Activated naive CD4-positive, alpha-beta T cell treated with anti-CD3 and anti-CD28 coated beads, Interleukin-2, amount 50 U/mL, for 24 hours (primary cell): Measurements from ENCODE around the gene NTF4.
A peak's percentile ranks its signal among the peaks of the same experiment; 100 is the strongest.
"Not testable (repeated sequence)": the region's sequence is repeated elsewhere in the genome, so short reads cannot be mapped to it uniquely, and the experiment has no call there.

ENCODE experiments used
- H3K27ac Mint-ChIP-seq: one replicate; pipeline ENCODE4 v1.8.0; 2021; ENCODE audit warnings: mild to moderate bottlenecking, mixed read lengths
- H3K27me3 Mint-ChIP-seq: one replicate; pipeline ENCODE4 v1.8.0; 2021; ENCODE audit warnings: mixed read lengths
- H3K36me3 Mint-ChIP-seq: one replicate; pipeline ENCODE4 v1.8.0; 2021; ENCODE audit warnings: mixed read lengths
- H3K4me1 Mint-ChIP-seq: one replicate; pipeline ENCODE4 v1.8.0; 2021; ENCODE audit warnings: mixed read lengths
- H3K4me3 Mint-ChIP-seq: one replicate; pipeline ENCODE4 v1.8.0; 2021; ENCODE audit warnings: mild to moderate bottlenecking, mixed read lengths
- H3K9me3 Mint-ChIP-seq: one replicate; pipeline ENCODE4 v1.8.0; 2021; ENCODE audit warnings: mixed read lengths

NTF4 gene

DNA sequence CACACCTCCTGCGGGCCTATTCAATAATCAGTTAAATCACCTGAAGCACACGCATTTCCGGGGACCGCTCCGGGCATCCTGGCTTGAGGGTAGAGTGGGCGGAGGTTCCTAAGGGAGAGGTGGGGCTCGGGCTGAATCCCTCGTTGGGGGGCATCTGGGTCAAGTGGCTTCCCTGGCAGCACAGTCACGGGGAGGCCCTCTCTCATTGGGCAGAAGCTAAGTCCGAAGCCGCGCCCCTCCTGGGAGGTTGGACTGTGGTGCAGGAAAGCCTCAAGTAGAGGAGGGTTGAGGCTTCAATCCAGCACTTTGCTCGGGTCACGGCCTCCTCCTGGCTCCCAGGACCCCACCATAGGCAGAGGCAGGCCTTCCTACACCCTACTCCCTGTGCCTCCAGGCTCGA is 21.1 kb downstream of the NTF4 start, which contains the start of gene CGB5:
TSS of gene CGB5 (plus strand) at position 301 of the 400 bp plus-strand sequence. CDS start 362 bp downstream, outside the sequence.
- H3K36me3 Mint-ChIP-seq, H3K4me3 Mint-ChIP-seq, H3K27me3 Mint-ChIP-seq, H3K27ac Mint-ChIP-seq, H3K4me1 Mint-ChIP-seq, H3K9me3 Mint-ChIP-seq: not testable (repeated sequence)

- H3K9me3 Mint-ChIP-seq, result not testable (repeated sequence)
Observed at GRCh38 chr19:49042666-49043065, 22.0 kb downstream of the NTF4 start.

DNA sequence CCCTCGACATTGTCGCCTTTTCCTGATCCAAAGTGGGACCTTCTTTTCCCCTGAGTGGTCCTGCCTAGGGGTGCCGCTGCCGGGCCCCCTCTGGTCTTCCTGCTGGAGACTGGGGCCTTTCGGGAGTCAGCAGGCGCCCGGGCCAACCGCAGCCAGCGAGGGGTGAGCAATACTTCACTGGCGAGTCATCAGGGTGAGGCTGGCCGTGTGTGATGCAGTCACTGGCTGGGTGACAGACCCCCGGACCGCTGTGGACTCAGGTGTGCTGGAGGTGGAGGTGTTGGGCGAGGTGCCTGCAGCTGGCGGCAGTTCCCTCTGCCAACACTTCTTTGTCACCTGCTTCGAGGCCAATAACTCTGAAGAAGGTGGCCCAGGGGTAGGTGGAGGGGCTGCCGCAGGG is 22.4 kb downstream of the NTF4 start:
- H3K9me3 Mint-ChIP-seq, result no peaks in the 10 kb centered on the region
- no peak overlapping the region for H3K4me3 Mint-ChIP-seq
- H3K27me3 Mint-ChIP-seq, result no peaks in the 10 kb centered on the region
- no peak overlapping the region for H3K27ac Mint-ChIP-seq
- no peaks in the 10 kb centered on the region for H3K36me3 Mint-ChIP-seq
- H3K4me1 Mint-ChIP-seq, result no peaks in the 10 kb centered on the region

More at GRCh38 chr19:49042666-49043065, 22.0 kb downstream of the NTF4 start:
- not testable (repeated sequence) for H3K27ac Mint-ChIP-seq, H3K4me3 Mint-ChIP-seq, H3K4me1 Mint-ChIP-seq, H3K27me3 Mint-ChIP-seq, H3K36me3 Mint-ChIP-seq

- H3K27ac Mint-ChIP-seq, H3K4me1 Mint-ChIP-seq, H3K27me3 Mint-ChIP-seq, H3K4me3 Mint-ChIP-seq, H3K36me3 Mint-ChIP-seq, H3K9me3 Mint-ChIP-seq: not testable (repeated sequence)
Observed at GRCh38 chr19:49039736-49040135, 24.9 kb downstream of the NTF4 start.

- H3K36me3 Mint-ChIP-seq, H3K27ac Mint-ChIP-seq, H3K27me3 Mint-ChIP-seq, H3K4me3 Mint-ChIP-seq, H3K4me1 Mint-ChIP-seq, H3K9me3 Mint-ChIP-seq: not testable (repeated sequence)
Observed at GRCh38 chr19:49038557-49039276, 25.9 kb downstream of the NTF4 start.

- H3K27me3 Mint-ChIP-seq, H3K4me1 Mint-ChIP-seq: not testable (repeated sequence)
Observed at GRCh38 chr19:49038111-49038510, 26.5 kb downstream of the NTF4 start.

GRCh38 chr19:49036815-49037214 is 27.8 kb downstream of the NTF4 start, which contains the start of gene CGB1:
Gene CGB1, minus strand, starts transcription at chr19:49036895. Its CDS starts 184 bp downstream, at chr19:49036711.
- H3K27ac Mint-ChIP-seq, H3K9me3 Mint-ChIP-seq: not testable (repeated sequence)

More at GRCh38 chr19:49038111-49038510, 26.5 kb downstream of the NTF4 start:
- not testable (repeated sequence) for H3K36me3 Mint-ChIP-seq, H3K9me3 Mint-ChIP-seq, H3K27ac Mint-ChIP-seq, H3K4me3 Mint-ChIP-seq

GRCh38 chr19:49031642-49032301 is 32.8 kb downstream of the NTF4 start, which contains the start of gene CGB2:
Gene CGB2, plus strand, starts transcription at chr19:49031890. Its CDS starts 206 bp downstream, at chr19:49032096.
- not testable (repeated sequence) for H3K4me3 Mint-ChIP-seq, H3K36me3 Mint-ChIP-seq, H3K9me3 Mint-ChIP-seq, H3K27me3 Mint-ChIP-seq, H3K4me1 Mint-ChIP-seq
- peak within 1 kb of the TSS; percentile 17 for H3K27ac Mint-ChIP-seq

More at GRCh38 chr19:49036815-49037214, 27.8 kb downstream of the NTF4 start, which contains the start of gene CGB1:
- not testable (repeated sequence) for H3K27me3 Mint-ChIP-seq, H3K36me3 Mint-ChIP-seq, H3K4me1 Mint-ChIP-seq, H3K4me3 Mint-ChIP-seq

DNA sequence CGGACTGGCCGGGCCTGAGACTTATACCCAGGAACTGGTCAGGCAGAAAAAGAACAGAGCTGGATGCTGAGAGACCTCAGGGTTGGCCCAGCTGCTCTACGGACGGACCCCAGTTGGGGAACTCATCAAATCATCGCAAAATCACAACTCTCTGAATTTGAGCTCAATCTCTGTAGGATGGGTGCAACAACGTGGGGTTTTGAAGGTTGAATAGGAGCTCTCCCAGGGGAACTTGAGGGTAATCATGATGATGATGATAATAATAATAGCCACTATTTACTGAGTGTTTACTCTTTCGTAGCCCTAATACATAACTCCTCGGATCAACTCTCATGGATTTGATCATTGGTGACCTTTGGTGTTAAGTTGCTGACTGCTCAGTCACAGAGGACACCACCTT is 34.3 kb downstream of the NTF4 start:
- not testable (repeated sequence) for H3K4me1 Mint-ChIP-seq, H3K27ac Mint-ChIP-seq, H3K36me3 Mint-ChIP-seq, H3K27me3 Mint-ChIP-seq, H3K4me3 Mint-ChIP-seq, H3K9me3 Mint-ChIP-seq

DNA sequence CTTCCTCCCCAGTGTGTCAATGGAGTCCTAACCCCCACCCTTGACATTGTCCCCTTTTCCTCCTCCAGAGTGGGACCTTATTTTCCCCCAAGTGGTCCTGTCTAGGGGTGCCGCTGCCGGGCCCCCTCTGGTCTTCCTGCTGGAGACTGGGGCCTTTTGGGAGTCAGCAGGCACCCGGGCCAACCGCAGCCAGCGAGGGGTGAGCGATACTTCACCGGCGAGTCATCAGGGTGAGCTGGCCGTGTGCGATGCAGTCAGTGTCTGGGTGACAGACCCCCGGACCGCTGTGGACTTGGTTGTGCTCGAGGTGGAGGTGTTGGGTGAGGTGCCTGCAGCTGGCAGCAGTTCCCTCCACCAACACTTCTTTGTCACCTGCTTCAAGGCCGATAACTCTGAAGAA is 34.9 kb downstream of the NTF4 start:
- H3K27me3 Mint-ChIP-seq, H3K27ac Mint-ChIP-seq, H3K36me3 Mint-ChIP-seq, H3K9me3 Mint-ChIP-seq, H3K4me1 Mint-ChIP-seq, H3K4me3 Mint-ChIP-seq: not testable (repeated sequence)

DNA sequence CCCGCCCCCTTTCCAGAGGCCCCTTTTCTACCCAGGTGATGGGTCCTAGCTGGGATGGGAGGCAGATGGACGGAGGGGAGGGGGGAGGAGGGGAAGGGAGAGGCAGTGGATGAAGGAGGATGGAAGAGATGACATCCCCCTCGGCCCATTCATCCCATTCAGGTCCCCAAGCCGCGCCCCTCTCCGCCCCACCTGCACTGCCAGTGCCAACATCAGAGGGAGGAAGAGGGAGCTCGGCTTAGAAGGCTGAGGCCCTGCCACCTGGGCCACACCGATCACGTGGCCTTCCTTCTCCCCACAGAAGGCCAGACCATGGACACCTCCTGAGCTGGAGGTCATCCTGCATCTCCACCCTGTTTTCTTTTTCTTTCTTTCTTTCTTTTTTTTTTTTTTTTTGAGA is 35.9 kb downstream of the NTF4 start:
- H3K27me3 Mint-ChIP-seq, H3K27ac Mint-ChIP-seq, H3K36me3 Mint-ChIP-seq, H3K4me3 Mint-ChIP-seq, H3K9me3 Mint-ChIP-seq, H3K4me1 Mint-ChIP-seq: not testable (repeated sequence)

DNA sequence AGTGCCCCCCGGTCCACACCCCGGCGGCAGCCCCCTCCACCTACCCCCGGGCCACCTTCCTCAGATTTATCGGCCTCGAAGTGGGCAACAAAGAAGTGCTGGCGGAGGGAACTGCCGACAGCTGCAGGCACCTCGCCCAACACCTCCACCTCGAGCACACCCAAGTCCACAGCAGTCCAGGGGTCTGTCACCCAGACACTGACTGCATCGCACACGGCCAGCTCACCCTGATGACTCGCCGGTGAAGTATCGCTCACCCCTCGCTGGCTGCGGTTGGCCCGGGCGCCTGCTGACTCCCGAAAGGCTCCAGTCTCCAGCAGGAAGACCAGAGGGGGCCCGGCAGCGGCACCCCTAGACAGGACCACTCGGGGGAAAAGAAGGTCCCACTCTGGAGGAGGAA is 39.0 kb downstream of the NTF4 start:
- not testable (repeated sequence) for H3K27ac Mint-ChIP-seq, H3K4me1 Mint-ChIP-seq, H3K36me3 Mint-ChIP-seq, H3K4me3 Mint-ChIP-seq, H3K27me3 Mint-ChIP-seq, H3K9me3 Mint-ChIP-seq

GRCh38 chr19:49025088-49025487 is 39.5 kb downstream of the NTF4 start:
- not testable (repeated sequence) for H3K4me3 Mint-ChIP-seq, H3K27ac Mint-ChIP-seq, H3K9me3 Mint-ChIP-seq, H3K27me3 Mint-ChIP-seq, H3K36me3 Mint-ChIP-seq, H3K4me1 Mint-ChIP-seq

DNA sequence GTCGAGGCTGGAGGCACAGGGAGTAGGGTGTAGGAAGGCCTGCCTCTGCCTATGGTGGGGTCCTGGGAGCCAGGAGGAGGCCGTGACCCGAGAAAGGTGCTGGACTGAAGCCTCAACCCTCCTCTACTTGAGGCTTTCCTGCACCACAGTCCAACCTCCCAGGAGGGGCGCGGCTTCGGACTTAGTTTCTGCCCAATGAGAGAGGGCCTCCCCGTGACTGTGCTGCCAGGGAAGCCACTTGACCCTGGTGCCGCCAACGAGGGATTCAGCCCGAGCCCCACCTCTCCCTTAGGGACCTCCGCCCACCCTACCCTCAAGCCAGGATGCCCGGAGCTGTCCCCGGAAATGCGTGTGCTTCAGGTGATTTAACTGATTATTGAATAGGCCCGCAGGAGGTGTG is 40.4 kb downstream of the NTF4 start, which contains the start of gene CGB3:
TSS of gene CGB3 (minus strand) at position 101 of the 400 bp plus-strand sequence. CDS start 362 bp downstream, outside the sequence.
- not testable (repeated sequence) for H3K4me1 Mint-ChIP-seq, H3K9me3 Mint-ChIP-seq, H3K27me3 Mint-ChIP-seq, H3K36me3 Mint-ChIP-seq, H3K4me3 Mint-ChIP-seq, H3K27ac Mint-ChIP-seq

- Mint-ChIP-seq H3K27me3 (no peaks in the 10 kb centered on the region), H3K4me1 (peaks cover 12% of the 10 kb centered on the region), H3K4me3 (no peak overlapping the region), H3K36me3 (no peaks in the 10 kb centered on the region), H3K9me3 (no peaks in the 10 kb centered on the region), H3K27ac (no peak overlapping the region)
Observed at GRCh38 chr19:49022116-49022515, 42.5 kb downstream of the NTF4 start.

- peaks cover 12% of the 10 kb centered on the region for H3K4me1 Mint-ChIP-seq
- H3K36me3 Mint-ChIP-seq, result no peaks in the 10 kb centered on the region
- no peak overlapping the region for H3K4me3 Mint-ChIP-seq
- H3K9me3 Mint-ChIP-seq, result no peaks in the 10 kb centered on the region
- no peaks in the 10 kb centered on the region for H3K27me3 Mint-ChIP-seq
- H3K27ac Mint-ChIP-seq, result no peak overlapping the region
Observed at GRCh38 chr19:49020931-49021895, 43.4 kb downstream of the NTF4 start.
